Heart left ventricle (tissue), 16 donors: Measurements from ENCODE around the gene RPS5. TPM values are rescaled to one million over a fixed set of nuclear protein-coding genes. Genes with fewer than 3 reads are reported as not detected.

Experiments used
- ATAC-seq, 4 donors: fragments of 200-7000 bp; cut with Tn5 transposase; one replicate each; pipeline ENCODE4 v1.9.1; 2020 to 2022; ENCODE audit warnings: moderate library complexity in 4 of 4, mild to moderate bottlenecking in 3 of 4, moderate number of reproducible peaks in 1 of 4
- DNase-seq, 5 donors: peaks; one replicate each; pipeline ENCODE4 v3.0.0-alpha.2; 2020
- H3K27ac ChIP-seq, 12 donors: fragments of 200-600 bp; sonication (generic) in 4 of 12; one replicate each; pipeline versions ENCODE4 v1.5.0 to v1.8.0; 2016 to 2022; ENCODE audit warnings: mild to moderate bottlenecking in 2 of 12
- H3K27me3 ChIP-seq, 9 donors: fragments of 200-600 bp; sonication (generic) in 2 of 9; one replicate each; pipeline versions ENCODE4 v1.5.1 to v1.8.0; 2016 to 2022; ENCODE audit warnings: mild to moderate bottlenecking in 3 of 9
- H3K36me3 ChIP-seq, 9 donors: fragments of 200-600 bp; sonication (generic) in 2 of 9; one replicate each; pipeline versions ENCODE4 v1.5.0 to v1.8.0; 2018 to 2022; ENCODE audit warnings: mild to moderate bottlenecking in 2 of 9
- H3K4me1 ChIP-seq, 12 donors: fragments of 200-600 bp; sonication (generic) in 4 of 12; one replicate each; pipeline versions ENCODE4 v1.5.0 to v1.8.0; 2016 to 2022; ENCODE audit warnings: mild to moderate bottlenecking in 3 of 12
- H3K4me3 ChIP-seq, 12 donors: fragments of 200-600 bp; sonication (generic) in 4 of 12; one replicate each; pipeline versions ENCODE4 v1.5.0 to v1.8.0; 2017 to 2022; ENCODE audit warnings: mild to moderate bottlenecking in 9 of 12, moderate library complexity in 4 of 12
- H3K9me3 ChIP-seq, 12 donors: fragments of 200-600 bp; sonication (generic) in 4 of 12; one replicate each; pipeline versions ENCODE4 v1.5.0 to v1.8.0; 2016 to 2022; ENCODE audit warnings: mild to moderate bottlenecking in 1 of 12
- POLR2A ChIP-seq, 2 donors: fragments of 450-650 bp; IDR thresholded peaks; one replicate each; pipeline ENCODE4 v1.6.1; 2017; ENCODE audit warnings: antibody characterized with exemption in 2 of 2, mild to moderate bottlenecking in 2 of 2, moderate library complexity in 2 of 2
- WGBS, 4 donors: extraction: QIAGEN DNeasy Blood & Tissue Kit in 2 of 4; methylation state at CpG; one replicate each; pipeline versions ENCODE4 v1.1.5 to v1.1.7; 2013 to 2018; 5-methylcytosine and 5-hydroxymethylcytosine counted together
- intact Hi-C, 10 donors: fragments of 100-400 bp; cut with DNase I; formaldehyde crosslinking; loops; one replicate each; pipeline versions ENCODE4 v1.11.1 to v1.14.2; 2022
- polyA plus RNA-seq, 2 donors: library from polyadenylated mRNA; stranded (reverse); fragments of 200-250 nt; gene quantifications; one replicate each; pipeline ENCODE4 v1.2.3, GENCODE V29; 2013
- total RNA-seq, 9 donors: library from RNA; depleted of rRNA in 2 of 9; stranded (reverse); fragments of >200 nt in 2 of 9; fragmentation: NEBNext Ultra II Directional in 3 of 9; extraction: Animal tissue kit (Norgen Biotek cat#: 25700) in 3 of 9; gene quantifications; one replicate each; pipeline versions ENCODE4 v1.1.0 to v1.2.4, GENCODE V29; 2016 to 2023
- TF ChIP-seq, protein P1 (sequence below), 12 donors: fragments of 200-600 bp; sonication (generic) in 4 of 12; IDR thresholded peaks; one replicate each; pipeline versions ENCODE4 v1.5.0 to v1.8.0; 2018 to 2022; ENCODE audit warnings: antibody characterized with exemption in 12 of 12, mild to moderate bottlenecking in 5 of 12
- donor health status: ischemic (EF 13 %, LVEDD 7.1; RV severe dilation, severe dysfunction).
- donor health status: healthy with polysubstance abuse.
- donor health status: DM: no; HTN: yes; CAD: no.
- donor health status: DM: no; HTN: no; CAD: no.
- donor health status: ischemic (EF 25% LVEDD 6.9; RV normal size, moderate dysfunction).
- donor health status: ischemic (EF 25% LVEDD 5.7; RV mildly dilated, moderate dysfunction).
- donor health status: healthy.
- donor health status: DM: yes; HTN: yes; CAD: no.
- donor health status: ischemic (EF 35%, LVEDD 5.7; RV mildly dilated, moderate dysfunction).
- donor health status: nonischemic (EF 11% LVEDD 7.7; RV severe dilation, severe dysfunction).
- donor health status: DM: yes; HTN: yes; CAD: no.
- donor health status: PGD.
- donor health status: ischemic (EF 29% LVEDD 5.4; RV normal size, mild dysfunction).
- donor health status: nonischemic (EF 23%, LVEDD 6.1; RV moderate dilation, normal function).

The RPS5 gene
- total and polyA plus RNA-seq, 11 donors: 346 to 1,718 (median 485) TPM

DNA sequence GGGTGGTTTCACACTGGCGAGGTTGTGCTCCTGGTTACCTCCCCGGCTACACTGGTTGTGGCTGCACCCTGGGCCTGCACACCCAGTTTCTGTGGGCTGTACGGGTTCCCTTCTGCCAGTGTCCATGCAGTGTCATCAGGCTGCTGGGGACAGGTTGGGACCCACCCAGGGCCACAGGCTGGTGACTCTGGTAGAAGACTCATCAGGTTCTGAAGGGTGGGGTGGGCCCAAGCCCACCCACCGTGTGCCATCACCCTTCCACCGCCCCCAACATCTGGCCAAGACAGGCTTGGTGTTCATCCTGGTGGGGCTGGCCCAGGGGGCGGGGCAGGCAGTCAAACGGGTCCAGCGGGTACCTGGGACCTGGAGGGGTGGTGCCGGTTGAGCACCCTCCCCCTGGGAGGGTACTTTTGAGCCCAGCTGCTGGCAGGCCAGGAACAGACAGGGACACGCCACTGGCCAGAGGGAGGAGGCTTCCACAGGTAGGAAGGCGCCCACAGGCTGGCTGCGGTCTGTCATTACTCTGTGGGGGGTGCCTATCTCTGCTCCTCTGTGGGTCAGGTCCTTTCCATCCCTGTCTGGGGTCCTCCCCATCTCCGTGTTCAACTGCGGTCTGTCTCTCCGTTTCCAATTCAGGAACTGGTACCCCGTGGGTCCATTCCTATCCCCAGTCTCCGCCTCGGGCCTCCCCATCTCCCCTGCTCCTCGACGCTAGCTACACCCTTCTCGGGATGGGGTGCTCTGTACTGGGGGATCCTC lies 8.3 kb downstream of the RPS5 start, which contains the start of gene RNF225:
Gene RNF225, plus strand, starts transcription at position 437 of the 759 bp plus-strand sequence. CDS start 434 bp downstream, outside the sequence.
- DNase-seq (no peak), ATAC-seq (peak in 3 of 4 donors; percentile 6 to 21 (median 15))
- peaks cover 0 to 50% (median 41%) of the 10 kb centered on the region in 9 donors for H3K36me3 ChIP-seq
- H3K4me3 ChIP-seq: peak within 1 kb of the TSS in 5 of 12 donors; percentile 12 to 40 (median 25)
- H3K27me3 ChIP-seq: peaks cover 5 to 25% (median 16%) of the 10 kb centered on the region in 9 donors
- H3K9me3 ChIP-seq: no peaks in the 10 kb centered on the region
- TF ChIP-seq, protein P1, sequence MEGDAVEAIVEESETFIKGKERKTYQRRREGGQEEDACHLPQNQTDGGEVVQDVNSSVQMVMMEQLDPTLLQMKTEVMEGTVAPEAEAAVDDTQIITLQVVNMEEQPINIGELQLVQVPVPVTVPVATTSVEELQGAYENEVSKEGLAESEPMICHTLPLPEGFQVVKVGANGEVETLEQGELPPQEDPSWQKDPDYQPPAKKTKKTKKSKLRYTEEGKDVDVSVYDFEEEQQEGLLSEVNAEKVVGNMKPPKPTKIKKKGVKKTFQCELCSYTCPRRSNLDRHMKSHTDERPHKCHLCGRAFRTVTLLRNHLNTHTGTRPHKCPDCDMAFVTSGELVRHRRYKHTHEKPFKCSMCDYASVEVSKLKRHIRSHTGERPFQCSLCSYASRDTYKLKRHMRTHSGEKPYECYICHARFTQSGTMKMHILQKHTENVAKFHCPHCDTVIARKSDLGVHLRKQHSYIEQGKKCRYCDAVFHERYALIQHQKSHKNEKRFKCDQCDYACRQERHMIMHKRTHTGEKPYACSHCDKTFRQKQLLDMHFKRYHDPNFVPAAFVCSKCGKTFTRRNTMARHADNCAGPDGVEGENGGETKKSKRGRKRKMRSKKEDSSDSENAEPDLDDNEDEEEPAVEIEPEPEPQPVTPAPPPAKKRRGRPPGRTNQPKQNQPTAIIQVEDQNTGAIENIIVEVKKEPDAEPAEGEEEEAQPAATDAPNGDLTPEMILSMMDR (IDR thresholded peaks at IDR 0.05): no peak
- no peak for TF ChIP-seq POLR2A (IDR thresholded peaks at IDR 0.05)
- WGBS, 4 donors: 39 to 48% (median 42%) methylated on average over 16 to 21 of the region's 21 CpGs
- H3K27ac ChIP-seq: no peak within 1 kb of the TSS
- H3K4me1 ChIP-seq: peaks cover under 1 to 21% (median 3%) of the 10 kb centered on the region in 12 donors
- intact Hi-C loops: no loop called here

DNA sequence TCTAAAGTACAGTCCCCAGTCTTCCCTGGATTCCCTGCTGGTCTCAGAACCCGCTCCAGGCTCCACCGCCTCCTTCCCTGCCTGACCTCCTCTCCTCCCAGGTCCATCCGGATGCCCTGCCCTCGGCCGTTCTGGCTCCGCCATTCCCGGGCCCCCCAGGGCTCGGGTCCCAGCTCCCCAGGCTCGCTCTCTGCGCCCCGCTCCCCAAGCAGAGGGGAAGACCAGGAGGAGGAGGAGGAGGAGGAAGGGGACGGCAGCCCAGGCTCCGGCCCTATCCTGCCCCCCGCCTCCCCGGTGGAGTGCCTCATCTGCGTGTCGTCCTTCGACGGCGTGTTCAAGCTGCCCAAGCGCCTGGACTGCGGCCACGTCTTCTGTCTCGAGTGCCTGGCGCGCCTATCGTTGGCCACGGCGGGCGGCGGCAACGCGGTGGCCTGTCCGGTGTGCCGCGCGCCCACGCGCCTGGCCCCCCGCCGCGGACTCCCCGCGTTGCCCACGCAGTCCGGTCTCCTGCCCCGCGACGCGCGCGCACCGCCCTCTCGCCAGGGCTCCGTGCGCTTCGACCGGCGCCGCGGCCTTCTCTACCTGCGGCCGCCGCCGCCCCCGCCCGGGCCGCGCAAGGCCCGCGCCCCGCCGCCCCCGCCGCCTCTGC lies 9.0 kb downstream of the RPS5 start:
- TF ChIP-seq, protein P1 (IDR thresholded peaks at IDR 0.05): no peak
- TF ChIP-seq POLR2A (IDR thresholded peaks at IDR 0.05): no peak
- H3K4me1 ChIP-seq: peaks cover 3 to 23% (median 8%) of the 10 kb centered on the region in 12 donors
- intact Hi-C loops: no loop called here
- peaks cover 0 to 43% (median 34%) of the 10 kb centered on the region in 9 donors for H3K36me3 ChIP-seq
- H3K4me3 ChIP-seq: peak overlapping the region in 5 of 12 donors; percentile 12 to 40 (median 25)
- no peak overlapping the region for H3K27ac ChIP-seq
- no peak for ATAC-seq
- WGBS, 4 donors: 2 to 4% (median 3%) methylated on average over 22 to 75 of the region's 75 CpGs
- peaks cover 5 to 25% (median 16%) of the 10 kb centered on the region in 9 donors for H3K27me3 ChIP-seq
- DNase-seq: no peak
- no peaks in the 10 kb centered on the region for H3K9me3 ChIP-seq

DNA sequence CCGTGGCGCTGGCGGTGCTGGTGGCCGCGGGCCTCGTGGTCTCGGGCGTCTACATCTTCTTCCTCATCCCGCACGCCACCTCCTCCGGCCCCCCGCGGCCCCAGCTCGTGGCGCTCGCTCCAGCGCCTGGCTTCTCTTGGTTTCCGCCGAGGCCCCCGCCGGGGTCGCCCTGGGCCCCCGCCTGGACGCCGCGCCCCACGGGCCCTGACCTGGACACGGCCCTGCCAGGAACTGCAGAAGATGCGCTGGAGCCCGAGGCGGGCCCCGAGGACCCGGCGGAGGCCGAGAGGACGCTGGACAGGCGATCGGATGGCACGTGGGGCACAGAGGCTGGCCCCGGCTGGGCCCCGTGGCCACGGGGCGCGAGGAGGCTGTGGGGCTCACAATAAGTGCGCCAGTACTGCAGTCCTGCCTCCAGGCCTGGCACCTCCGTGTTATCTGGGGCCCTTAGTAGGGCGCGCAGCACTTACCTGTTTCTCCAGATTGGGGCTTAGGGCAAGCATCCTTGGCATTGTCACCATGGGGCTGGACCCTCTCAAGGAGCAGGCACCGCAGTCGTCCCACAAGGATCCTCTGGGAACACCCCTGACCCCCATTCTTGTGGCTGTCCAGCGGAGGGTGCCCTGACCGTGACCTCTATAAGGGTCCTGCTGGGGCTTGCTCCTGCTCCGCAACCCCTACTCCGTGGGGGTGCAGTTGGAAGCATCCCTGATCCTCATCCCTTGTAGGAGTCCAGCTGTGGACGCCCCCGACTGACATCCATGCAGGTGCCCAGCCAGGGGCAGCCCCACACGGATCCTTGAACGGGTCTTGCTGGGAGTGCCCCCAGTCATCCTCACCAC lies 9.8 kb downstream of the RPS5 start:
- intact Hi-C loops: no loop called here
- peaks cover 3 to 28% (median 11%) of the 10 kb centered on the region in 12 donors for H3K4me1 ChIP-seq
- 23 to 46% (median 32%) methylated on average over 36 to 58 of the region's 58 CpGs for WGBS, 4 donors
- no peak for TF ChIP-seq POLR2A (IDR thresholded peaks at IDR 0.05)
- TF ChIP-seq, protein P1 (IDR thresholded peaks at IDR 0.05): no peak
- ATAC-seq: no peak
- H3K27me3 ChIP-seq: peaks cover 5 to 25% (median 16%) of the 10 kb centered on the region in 9 donors
- no peaks in the 10 kb centered on the region for H3K9me3 ChIP-seq
- peaks cover 0 to 35% (median 28%) of the 10 kb centered on the region in 9 donors for H3K36me3 ChIP-seq
- peak overlapping the region in 1 of 12 donors; percentile 27 for H3K4me3 ChIP-seq
- DNase-seq: no peak
- no peak overlapping the region for H3K27ac ChIP-seq
